22Rv1 (cell line): ENCODE results near the gene CPLX1.

ENCODE experiments used
- CTCF ChIP-seq: fragments of 450-650 bp; IDR thresholded peaks from 2 replicates; pipeline ENCODE4 v1.5.1; 2017; ENCODE audit warnings: mild to moderate bottlenecking
- ZFX ChIP-seq: fragments of 450-650 bp; IDR thresholded peaks from 2 replicates; pipeline ENCODE4 v1.6.1; 2017; ENCODE audit warnings: antibody characterized with exemption, borderline replicate concordance

- no peak for TF ChIP-seq CTCF
- TF ChIP-seq ZFX: no peak
Observed at GRCh38 chr4:827209-828081, 1.5 kb upstream of the CPLX1 start.
